Mesenchymal stem cell (in vitro differentiated cells and primary cell): Measurements from ENCODE around the gene PLS1.

Experiments
- DNase-seq: peaks from one replicate; pipeline ENCODE4 v3.0.0-alpha.2; 2013
- H2AFZ ChIP-seq: one replicate; pipeline ENCODE4 v1.6.1; 2013; ENCODE audit warnings: low read depth, mild to moderate bottlenecking, control low read depth, inconsistent platforms, low read length, moderate library complexity
- H2AK5ac ChIP-seq: 2 replicates; pipeline ENCODE4 v1.6.1; 2013; ENCODE audit warnings: low read length, moderate library complexity, mild to moderate bottlenecking, inconsistent platforms; ENCODE audit not compliant: severe bottlenecking
- H2BK120ac ChIP-seq: one replicate; pipeline ENCODE4 v1.6.1; 2013; ENCODE audit warnings: low read depth, mild to moderate bottlenecking, inconsistent platforms, low read length, moderate library complexity
- H2BK12ac ChIP-seq, 2 experiments: one replicate each; pipeline ENCODE4 v1.6.1; 2013; ENCODE audit warnings: inconsistent platforms in 2 of 2, low read length in 2 of 2, mild to moderate bottlenecking in 2 of 2, moderate library complexity in 2 of 2, control low read depth in 1 of 2
- H2BK15ac ChIP-seq: one replicate; pipeline ENCODE4 v1.6.1; 2013; ENCODE audit warnings: mild to moderate bottlenecking, low read depth, inconsistent platforms; ENCODE audit not compliant: poor library complexity, severe bottlenecking
- H2BK5ac ChIP-seq: 2 replicates; pipeline ENCODE4 v1.6.1; 2013; ENCODE audit warnings: low read depth, mild to moderate bottlenecking, low read length, control low read depth, inconsistent platforms; ENCODE audit not compliant: poor library complexity, severe bottlenecking
- H3K14ac ChIP-seq, 2 experiments: one replicate each; pipeline ENCODE4 v1.6.1; 2013; ENCODE audit warnings: inconsistent platforms in 2 of 2, low read length in 2 of 2, control low read depth in 1 of 2, mild to moderate bottlenecking in 1 of 2, moderate library complexity in 1 of 2
- H3K18ac ChIP-seq, 2 experiments: one replicate each; pipeline ENCODE4 v1.6.1; 2013; ENCODE audit warnings: inconsistent platforms in 2 of 2, low read length in 2 of 2, control low read depth in 1 of 2, low read depth in 1 of 2, mild to moderate bottlenecking in 1 of 2
- H3K23ac ChIP-seq, 2 experiments: one replicate each; pipeline ENCODE4 v1.6.1; 2013; ENCODE audit warnings: inconsistent platforms in 2 of 2, low read length in 2 of 2, mild to moderate bottlenecking in 2 of 2, moderate library complexity in 2 of 2, control low read depth in 1 of 2
- H3K27ac ChIP-seq: 2 replicates; pipeline ENCODE4 v1.5.1; 2013; ENCODE audit warnings: mild to moderate bottlenecking, moderate library complexity, low read length, control low read depth, inconsistent platforms; ENCODE audit not compliant: poor library complexity, severe bottlenecking
- H3K27me3 ChIP-seq, 2 experiments: 2 replicates each; pipeline versions ENCODE4 v1.6.1 to v1.7.0; 2013; ENCODE audit warnings: low read length in 2 of 2, mild to moderate bottlenecking in 2 of 2, moderate library complexity in 2 of 2, control low read depth in 1 of 2, inconsistent platforms in 1 of 2; ENCODE audit not compliant: control insufficient read depth in 1 of 2, insufficient read depth in 1 of 2
- H3K36me3 ChIP-seq, 2 experiments: 2 replicates each; pipeline versions ENCODE4 v1.6.1 to v1.7.0; 2013; ENCODE audit warnings: low read length in 2 of 2, control low read depth in 1 of 2, inconsistent platforms in 1 of 2, low read depth in 1 of 2, mild to moderate bottlenecking in 1 of 2; ENCODE audit not compliant: insufficient read depth in 2 of 2, control insufficient read depth in 1 of 2
- H3K4ac ChIP-seq, 2 experiments: one replicate each; pipeline ENCODE4 v1.6.1; 2013; ENCODE audit warnings: inconsistent platforms in 2 of 2, low read length in 2 of 2, mild to moderate bottlenecking in 2 of 2, moderate library complexity in 2 of 2, control low read depth in 1 of 2, low read depth in 1 of 2
- H3K4me1 ChIP-seq: 2 replicates; pipeline ENCODE4 v1.6.1; 2013; ENCODE audit warnings: low read depth, low read length, control low read depth; ENCODE audit not compliant: control insufficient read depth, insufficient read depth
- H3K4me2 ChIP-seq: 2 replicates; pipeline ENCODE4 v1.6.1; 2013; ENCODE audit warnings: low read length, mild to moderate bottlenecking, inconsistent platforms; ENCODE audit not compliant: poor library complexity, severe bottlenecking
- H3K4me3 ChIP-seq, 2 experiments: 2 replicates each; pipeline versions ENCODE4 v1.5.1 to v1.7.0; 2013; ENCODE audit warnings: low read length in 2 of 2, mild to moderate bottlenecking in 2 of 2, control low read depth in 1 of 2, low read depth in 1 of 2; ENCODE audit not compliant: insufficient read depth in 1 of 2
- H3K79me1 ChIP-seq: replicated peaks from 2 replicates; pipeline ENCODE4 v1.6.1; 2013; ENCODE audit warnings: mild to moderate bottlenecking, control low read depth, low read length, inconsistent platforms; ENCODE audit not compliant: poor library complexity, severe bottlenecking
- H3K9ac ChIP-seq: 2 replicates; pipeline ENCODE4 v1.7.0; 2013; ENCODE audit warnings: mild to moderate bottlenecking, low read length, moderate library complexity
- H3K9me3 ChIP-seq: 2 replicates; pipeline ENCODE4 v1.7.0; 2013; ENCODE audit warnings: mild to moderate bottlenecking, low read length; ENCODE audit not compliant: control insufficient read depth
- H4K8ac ChIP-seq: one replicate; pipeline ENCODE4 v1.6.1; 2013; ENCODE audit warnings: inconsistent platforms, mild to moderate bottlenecking, low read length, moderate library complexity
- H4K91ac ChIP-seq: one replicate; pipeline ENCODE4 v1.6.1; 2013; ENCODE audit warnings: mild to moderate bottlenecking, low read length, inconsistent platforms
- WGBS: methylation state at CpG from one replicate; pipeline ENCODE4 v1.1.7; 2013; ENCODE audit warnings: mixed read lengths; 5-methylcytosine and 5-hydroxymethylcytosine counted together

PLS1 gene

DNA sequence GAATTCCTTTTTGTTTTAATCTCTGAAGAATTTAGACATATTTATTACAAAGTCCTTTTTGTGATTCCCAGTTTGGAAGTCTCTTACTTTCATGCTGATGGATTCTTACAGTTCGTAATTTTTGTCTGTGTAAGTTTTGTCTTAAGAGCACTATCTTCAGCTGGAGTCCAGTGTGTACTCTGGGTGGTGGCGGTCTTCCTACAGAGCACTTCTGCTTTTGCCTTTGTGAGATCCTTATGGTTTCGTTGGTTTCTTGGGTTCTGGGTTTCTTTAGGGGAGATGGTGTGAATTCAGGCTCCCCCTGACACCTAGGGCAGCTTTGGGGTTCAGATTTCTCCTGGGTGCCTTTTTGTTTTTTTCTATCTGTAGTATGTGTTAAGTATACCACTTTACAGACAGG is 45.3 kb downstream of the PLS1 start:
- H3K4ac ChIP-seq: no peak overlapping the region
- no peaks in the 10 kb centered on the region for H3K36me3 ChIP-seq
- H3K9ac ChIP-seq: no peak overlapping the region
- no peak overlapping the region for H3K18ac ChIP-seq
- no peak overlapping the region for H3K27ac ChIP-seq
- H4K8ac ChIP-seq: no peak overlapping the region
- H3K79me1 ChIP-seq: peaks cover 9% of the 10 kb centered on the region
- H3K4me2 ChIP-seq: no peak overlapping the region
- no peak overlapping the region for H2AK5ac ChIP-seq
- H3K9me3 ChIP-seq: no peaks in the 10 kb centered on the region
- peaks cover 3% of the 10 kb centered on the region for H3K4me1 ChIP-seq
- no peak overlapping the region for H3K23ac ChIP-seq
- no peak overlapping the region for H2BK15ac ChIP-seq
- no peak for DNase-seq
- H3K4me3 ChIP-seq: no peak overlapping the region
- no peaks in the 10 kb centered on the region for H3K27me3 ChIP-seq
- no peak overlapping the region for H2BK5ac ChIP-seq
- H2AFZ ChIP-seq: no peak overlapping the region
- H3K14ac ChIP-seq: no peak overlapping the region
- H2BK120ac ChIP-seq: no peak overlapping the region
- H2BK12ac ChIP-seq: no peak overlapping the region
- H4K91ac ChIP-seq: no peak overlapping the region
- 79% methylated on average over 3 of the region's 3 CpGs for WGBS

DNA sequence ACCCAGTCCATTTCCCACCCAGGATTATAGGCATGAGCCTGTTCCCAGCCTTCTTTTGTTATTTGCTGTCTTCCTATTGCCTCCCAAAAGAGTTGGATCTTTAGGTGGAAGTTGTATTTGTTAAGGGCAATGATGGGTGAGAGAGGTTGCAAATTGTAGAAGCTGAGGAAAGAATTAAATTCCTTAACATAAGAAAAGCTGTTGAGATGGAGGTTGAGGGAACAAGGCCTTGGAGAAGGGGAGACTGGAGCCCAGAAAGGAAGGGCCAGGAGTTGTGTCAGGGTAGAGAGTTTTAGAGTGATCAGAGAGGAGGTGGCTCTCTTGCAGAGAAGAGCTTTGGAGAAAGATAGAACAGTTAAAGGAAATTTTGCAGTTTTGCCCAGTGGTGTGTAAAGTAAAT is 46.8 kb downstream of the PLS1 start:
- Histone ChIP-seq H4K8ac (no peak overlapping the region), H3K9me3 (no peaks in the 10 kb centered on the region), H3K4me2 (no peak overlapping the region), H2BK120ac (no peak overlapping the region), H3K4ac (no peak overlapping the region), H3K36me3 (no peaks in the 10 kb centered on the region), H4K91ac (no peak overlapping the region), H2BK15ac (no peak overlapping the region), H2AFZ (no peak overlapping the region), H3K9ac (no peak overlapping the region), H2BK12ac (no peak overlapping the region), H3K27ac (no peak overlapping the region), H2BK5ac (no peak overlapping the region), H3K27me3 (no peaks in the 10 kb centered on the region), H3K4me3 (no peak overlapping the region), H3K4me1 (peaks cover 3% of the 10 kb centered on the region), H3K18ac (no peak overlapping the region), H2AK5ac (peak overlapping the region; percentile 38), H3K79me1 (peaks cover 9% of the 10 kb centered on the region), H3K14ac (no peak overlapping the region), H3K23ac (no peak overlapping the region)
- no peak for DNase-seq

DNA sequence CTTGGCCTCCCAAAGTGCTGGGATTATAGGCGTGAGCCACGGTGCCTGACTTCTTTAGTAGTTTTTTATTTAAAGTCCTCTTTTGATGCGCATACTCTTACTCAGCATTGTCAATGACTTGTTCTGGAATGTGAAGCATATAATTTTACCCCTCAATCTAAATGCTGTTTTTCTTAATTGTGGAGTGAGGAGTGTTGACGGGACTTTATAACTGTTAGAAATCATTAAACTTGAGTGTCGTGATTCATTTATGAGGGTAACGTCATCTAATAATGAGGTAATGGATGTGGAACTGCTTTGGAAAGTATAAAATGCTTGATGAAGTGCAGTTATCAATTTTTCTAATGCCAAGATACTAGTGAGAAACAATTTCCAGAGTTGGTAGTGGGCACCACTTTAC is 48.3 kb downstream of the PLS1 start:
- no peak for DNase-seq
- Histone ChIP-seq H3K4me3 (no peak overlapping the region), H3K14ac (no peak overlapping the region), H2BK12ac (no peak overlapping the region), H2AK5ac (no peak overlapping the region), H4K8ac (no peak overlapping the region), H3K27me3 (no peaks in the 10 kb centered on the region), H3K36me3 (no peaks in the 10 kb centered on the region), H3K4ac (no peak overlapping the region), H2BK120ac (no peak overlapping the region), H2AFZ (no peak overlapping the region), H3K79me1 (peaks cover 9% of the 10 kb centered on the region), H4K91ac (no peak overlapping the region), H3K18ac (no peak overlapping the region), H3K27ac (peak overlapping the region; percentile 80), H3K4me2 (no peak overlapping the region), H2BK5ac (no peak overlapping the region), H3K23ac (no peak overlapping the region), H3K9ac (no peak overlapping the region), H3K9me3 (no peaks in the 10 kb centered on the region), H3K4me1 (peaks cover 3% of the 10 kb centered on the region), H2BK15ac (no peak overlapping the region)
- WGBS: 96% methylated on average over 5 of the region's 6 CpGs

DNA sequence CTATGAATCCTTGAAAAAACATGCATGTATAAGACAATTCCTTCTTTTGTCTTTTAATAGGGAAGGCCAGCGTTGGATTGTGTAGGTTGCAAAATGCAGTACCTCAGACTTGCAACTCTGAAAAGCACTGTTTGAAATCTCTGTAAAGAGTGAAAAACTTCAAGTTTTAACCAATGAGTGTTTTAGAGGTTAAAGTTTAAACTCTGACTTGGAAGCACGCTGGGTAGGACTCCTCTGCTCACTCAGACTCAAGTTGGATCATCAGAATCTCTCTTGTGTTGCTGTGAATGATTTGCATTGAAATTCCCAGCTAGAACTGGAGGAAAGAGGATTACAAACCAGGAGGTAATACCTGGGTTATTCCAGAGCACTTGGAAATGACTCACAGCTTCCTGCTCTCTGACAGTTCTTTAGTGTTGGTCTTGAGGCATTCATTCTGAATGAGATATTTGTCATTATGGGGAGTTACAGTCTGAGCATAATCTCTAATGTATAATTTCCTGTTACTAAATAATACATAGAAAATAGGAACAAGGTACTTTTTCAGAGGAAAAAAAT is 49.1 kb downstream of the PLS1 start:
- Histone ChIP-seq H3K14ac (no peak overlapping the region), H2AK5ac (no peak overlapping the region), H2BK15ac (no peak overlapping the region), H3K9ac (no peak overlapping the region), H3K9me3 (no peaks in the 10 kb centered on the region), H3K18ac (no peak overlapping the region), H3K4ac (no peak overlapping the region), H4K8ac (no peak overlapping the region), H3K79me1 (peaks cover 9% of the 10 kb centered on the region), H2BK120ac (no peak overlapping the region), H3K36me3 (no peaks in the 10 kb centered on the region), H3K27me3 (no peaks in the 10 kb centered on the region), H3K27ac (peak overlapping the region; percentile 83), H3K4me2 (no peak overlapping the region), H3K4me1 (peaks cover 3% of the 10 kb centered on the region), H4K91ac (no peak overlapping the region), H3K23ac (no peak overlapping the region), H2AFZ (no peak overlapping the region), H3K4me3 (no peak overlapping the region), H2BK12ac (no peak overlapping the region), H2BK5ac (no peak overlapping the region)
- 84% methylated on average over 2 of the region's 2 CpGs for WGBS
- peak; percentile 44 for DNase-seq
